Measurements from ENCODE around the gene MARK4.

MARK4 gene

GRCh38 chr19:45279587-45280192 is 28.6 kb downstream of the MARK4 start:
- H3K27ac ChIP-seq (replicated peaks) = no peak overlapping the region
- no peaks in the 10 kb centered on the region for H3K27me3 ChIP-seq (ENCODE audit: insufficient read depth, poor library complexity, severe bottlenecking)
- no peak for DNase-seq (ENCODE audit: low read depth in 1 of 2, low spot score in 1 of 2)
- H3K4me3 ChIP-seq (replicated peaks; ENCODE audit: insufficient read depth, low read length) = no peak overlapping the region
- TF ChIP-seq POLR2AphosphoS5 (IDR thresholded peaks at IDR 0.05; ENCODE audit: low read depth) (no peak), CTCF (IDR thresholded peaks at IDR 0.05; ENCODE audit: insufficient read depth, low read length) (no peak), SPI1 (IDR thresholded peaks at IDR 0.05; ENCODE audit: borderline replicate concordance, low read depth) (no peak), REST (IDR thresholded peaks at IDR 0.05; ENCODE audit: insufficient replicate concordance, low read depth) (no peak), GABPA (IDR thresholded peaks at IDR 0.05; ENCODE audit: low read depth) (no peak)

- DNase-seq (ENCODE audit: low read depth in 1 of 2, low spot score in 1 of 2) = peak; percentile 55 to 87
- Histone ChIP-seq H3K27ac (replicated peaks) (peak overlapping the region; percentile 53), H3K4me3 (replicated peaks; ENCODE audit: insufficient read depth, low read length) (0 out of 2 replicates have a peak overlapping the region, but pooled peaks have one; percentile 10), H3K27me3 (ENCODE audit: insufficient read depth, poor library complexity, severe bottlenecking) (no peaks in the 10 kb centered on the region)
- TF ChIP-seq SPI1 (IDR thresholded peaks at IDR 0.05; ENCODE audit: borderline replicate concordance, low read depth) (peak; percentile 79; the same call in 1 of the 2 replicates), CTCF (IDR thresholded peaks at IDR 0.05; ENCODE audit: insufficient read depth, low read length) (no peak), GABPA (IDR thresholded peaks at IDR 0.05; ENCODE audit: low read depth) (no peak), REST (IDR thresholded peaks at IDR 0.05; ENCODE audit: insufficient replicate concordance, low read depth) (no peak), POLR2AphosphoS5 (IDR thresholded peaks at IDR 0.05; ENCODE audit: low read depth) (0 out of 2 replicates have a peak, but pooled peaks have one; percentile 29)
Observed at GRCh38 chr19:45280471-45280961, 29.4 kb downstream of the MARK4 start.

GRCh38 chr19:45283443-45284033 is 32.5 kb downstream of the MARK4 start:
- H3K4me3 ChIP-seq (replicated peaks; ENCODE audit: insufficient read depth, low read length) = no peak overlapping the region
- peak; percentile 5 to 32 for DNase-seq (ENCODE audit: low read depth in 1 of 2, low spot score in 1 of 2)
- H3K27ac ChIP-seq (replicated peaks) = no peak overlapping the region
- no peak for TF ChIP-seq SPI1 (IDR thresholded peaks at IDR 0.05; ENCODE audit: borderline replicate concordance, low read depth)
- TF ChIP-seq POLR2AphosphoS5 (IDR thresholded peaks at IDR 0.05; ENCODE audit: low read depth) = no peak
- TF ChIP-seq CTCF (IDR thresholded peaks at IDR 0.05; ENCODE audit: insufficient read depth, low read length) = no peak
- TF ChIP-seq GABPA (IDR thresholded peaks at IDR 0.05; ENCODE audit: low read depth) = no peak
- no peak for TF ChIP-seq REST (IDR thresholded peaks at IDR 0.05; ENCODE audit: insufficient replicate concordance, low read depth)
- no peaks in the 10 kb centered on the region for H3K27me3 ChIP-seq (ENCODE audit: insufficient read depth, poor library complexity, severe bottlenecking)

All from HL-60 (cell line).